PC-3 (cell line): ENCODE results near the gene TAS2R50. TPM values are rescaled to one million over a fixed set of nuclear protein-coding genes. Genes with fewer than 3 reads are reported as not detected.

ENCODE experiments used
- ATAC-seq: fragments of 200-7000 bp; cut with Tn5 transposase; 2 replicates; pipeline ENCODE4 v1.9.1; 2020; ENCODE audit warnings: mild to moderate bottlenecking, moderate library complexity
- BruUV-seq: library from RNA; stranded (reverse); fragments of 400-500 nt; replicated peaks from 2 replicates; lab custom pipeline; 2021; lab: Mats Ljungman, UMichigan
- CTCF ChIA-PET: fragments of 300-600 bp; sonication (Branson Sonifier 250); formaldehyde crosslinking; loops from one replicate; lab custom pipeline; 2022; ENCODE audit warnings: antibody characterized with exemption; lab: Charles Lee
- POLR2A ChIA-PET: fragments of 300-600 bp; sonication (Branson Sonifier 250); formaldehyde crosslinking; loops from one replicate; lab custom pipeline; 2022; ENCODE audit warnings: antibody characterized with exemption; ENCODE audit not compliant: unreplicated experiment; lab: Charles Lee
- DNase-seq: peaks from one replicate; pipeline ENCODE4 v3.0.0-alpha.2; 2015
- H2AFZ ChIP-seq: fragments of 300-600 bp; sonication (generic); 2 replicates; pipeline ENCODE4 v1.6.0; 2016; ENCODE audit warnings: antibody characterized with exemption, low read length
- H3F3A ChIP-seq: fragments of 300-600 bp; sonication (generic); one replicate; pipeline ENCODE4 v1.6.0; 2017; ENCODE audit warnings: antibody characterized with exemption, low read length, control low read depth, mild to moderate bottlenecking; ENCODE audit not compliant: unreplicated experiment
- H3K27ac ChIP-seq: fragments of 300-600 bp; sonication (generic); 2 replicates; pipeline ENCODE4 v1.5.1; 2016; ENCODE audit warnings: mild to moderate bottlenecking, low read length
- H3K27me3 ChIP-seq: fragments of 300-600 bp; sonication (generic); 2 replicates; pipeline ENCODE4 v1.6.1; 2016; ENCODE audit warnings: low read length, mixed read lengths
- H3K36me3 ChIP-seq: fragments of 300-600 bp; sonication (generic); 2 replicates; pipeline ENCODE4 v1.6.1; 2016; ENCODE audit warnings: low read depth, mixed run types, low read length, mixed read lengths
- H3K4me1 ChIP-seq: fragments of 300-600 bp; sonication (generic); 2 replicates; pipeline ENCODE4 v1.5.1; 2016; ENCODE audit warnings: low read length; ENCODE audit not compliant: insufficient read depth
- H3K4me2 ChIP-seq: fragments of 300-600 bp; sonication (generic); 2 replicates; pipeline ENCODE4 v1.6.0; 2016; ENCODE audit warnings: low read length
- H3K4me3 ChIP-seq: fragments of 300-600 bp; sonication (generic); 2 replicates; pipeline ENCODE4 v1.5.1; 2016; ENCODE audit warnings: mild to moderate bottlenecking, low read length, mixed read lengths
- H3K79me2 ChIP-seq: fragments of 300-600 bp; sonication (generic); 2 replicates; pipeline ENCODE4 v1.6.1; 2017; ENCODE audit warnings: low read length, mixed read lengths
- H3K9ac ChIP-seq: fragments of 300-600 bp; sonication (generic); 2 replicates; pipeline ENCODE4 v1.6.0; 2016; ENCODE audit warnings: mild to moderate bottlenecking, low read length
- H3K9me2 ChIP-seq: fragments of 300-600 bp; sonication (generic); replicated peaks from 2 replicates; pipeline ENCODE4 v1.6.1; 2016; ENCODE audit warnings: mixed run types, low read length, mixed read lengths
- H3K9me3 ChIP-seq: fragments of 300-600 bp; sonication (generic); 2 replicates; pipeline ENCODE4 v1.6.1; 2016; ENCODE audit warnings: low read length, mixed read lengths
- H4K20me1 ChIP-seq: fragments of 300-600 bp; sonication (generic); 2 replicates; pipeline ENCODE4 v1.6.1; 2016; ENCODE audit warnings: low read length, mixed read lengths
- CTCF ChIP-seq: fragments of 300-600 bp; sonication (generic); conservative IDR thresholded peaks from 2 replicates; pipeline ENCODE4 v1.5.1; 2017; ENCODE audit warnings: antibody characterized with exemption, low read depth, mild to moderate bottlenecking, low read length
- EZH2 ChIP-seq: fragments of 300-600 bp; sonication (generic); IDR thresholded peaks from one replicate; pipeline ENCODE4 v1.6.1; 2017; ENCODE audit warnings: antibody characterized with exemption, mild to moderate bottlenecking, low read length; ENCODE audit not compliant: unreplicated experiment
- EZH2phosphoT487 ChIP-seq: fragments of 300-600 bp; sonication (generic); IDR thresholded peaks from 2 replicates; pipeline ENCODE4 v1.6.1; 2018; ENCODE audit warnings: mild to moderate bottlenecking, antibody characterized with exemption, low read length, borderline replicate concordance
- intact Hi-C: fragments of 100-400 bp; cut with micrococcal nuclease; formaldehyde crosslinking; loops from 2 replicates; pipeline ENCODE4 v1.9.0; 2023
- total RNA-seq: library from RNA; depleted of rRNA; stranded (reverse); fragments of >200 nt; gene quantifications from 2 replicates; pipeline ENCODE4 v1.2.3, GENCODE V29; 2014

TAS2R50 gene
- total RNA-seq, 1 experiment from 2014 or later: 0.29 TPM

- Histone ChIP-seq H3K9me3 (no peaks in the 10 kb centered on the region), H3K4me2 (no peak overlapping the region), H3K9ac (no peak overlapping the region), H3F3A (no peaks in the 10 kb centered on the region), H2AFZ (no peak overlapping the region), H4K20me1 (no peaks in the 10 kb centered on the region), H3K4me1 (no peaks in the 10 kb centered on the region), H3K4me3 (no peak overlapping the region), H3K36me3 (no peaks in the 10 kb centered on the region), H3K79me2 (no peaks in the 10 kb centered on the region), H3K27ac (no peak overlapping the region), H3K9me2 (no peaks in the 10 kb centered on the region), H3K27me3 (no peaks in the 10 kb centered on the region)
- ATAC-seq: no peak
- POLR2A ChIA-PET: no interaction called here
- no TSS peak for BruUV-seq
- no peak for TF ChIP-seq CTCF
- no peak for TF ChIP-seq EZH2phosphoT487
- TF ChIP-seq EZH2: no peak
- intact Hi-C loops: loop anchor here (5.0 kb wide), 1 partner anchor 55 kb away; no protein-coding TSS in a partner anchor
- DNase-seq: no peak
- CTCF ChIA-PET: no interaction called here
Observed at GRCh38 chr12:11016937-11017336, 30.2 kb upstream of the TAS2R50 start.

- CTCF ChIA-PET: no interaction called here
- Histone ChIP-seq H3K4me2 (no peak overlapping the region), H3K79me2 (no peaks in the 10 kb centered on the region), H3F3A (no peaks in the 10 kb centered on the region), H3K4me1 (no peaks in the 10 kb centered on the region), H3K9ac (no peak overlapping the region), H3K9me2 (no peaks in the 10 kb centered on the region), H3K27me3 (no peaks in the 10 kb centered on the region), H4K20me1 (no peaks in the 10 kb centered on the region), H3K9me3 (no peaks in the 10 kb centered on the region), H3K36me3 (no peaks in the 10 kb centered on the region), H3K27ac (no peak overlapping the region), H2AFZ (no peak overlapping the region), H3K4me3 (no peak overlapping the region)
- intact Hi-C loops: loop anchor here (5.0 kb wide), 1 partner anchor 56 kb away; no protein-coding TSS in a partner anchor
- DNase-seq: no peak
- POLR2A ChIA-PET: no interaction called here
- ATAC-seq: no peak
- no peak for TF ChIP-seq CTCF
- no peak for TF ChIP-seq EZH2phosphoT487
- TF ChIP-seq EZH2: no peak
- no TSS peak for BruUV-seq
Observed at GRCh38 chr12:11015775-11016430, 29.2 kb upstream of the TAS2R50 start.

GRCh38 chr12:11014234-11014633 lies 27.5 kb upstream of the TAS2R50 start:
- ChIA-PET CTCF (no interaction called here), POLR2A (no interaction called here)
- Histone ChIP-seq H3K9ac (no peak overlapping the region), H3K9me3 (no peaks in the 10 kb centered on the region), H3F3A (no peaks in the 10 kb centered on the region), H3K9me2 (no peaks in the 10 kb centered on the region), H3K27me3 (no peaks in the 10 kb centered on the region), H2AFZ (no peak overlapping the region), H3K36me3 (no peaks in the 10 kb centered on the region), H4K20me1 (no peaks in the 10 kb centered on the region), H3K79me2 (no peaks in the 10 kb centered on the region), H3K4me2 (no peak overlapping the region), H3K4me3 (no peak overlapping the region), H3K27ac (no peak overlapping the region), H3K4me1 (no peaks in the 10 kb centered on the region)
- ATAC-seq: no peak
- DNase-seq: no peak
- intact Hi-C loops: no loop called here
- BruUV-seq: no TSS peak
- TF ChIP-seq CTCF: no peak
- TF ChIP-seq EZH2: no peak
- TF ChIP-seq EZH2phosphoT487: no peak
